ENCODE data around the gene CPT1B. TPM values are rescaled to one million over a fixed set of nuclear protein-coding genes. Genes with fewer than 3 reads are reported as not detected.

CPT1B gene
- total RNA-seq (3.6 and 7.1 TPM in 2 replicates), polyA plus RNA-seq (7.0 and 7.1 TPM in 2 replicates), polyA minus RNA-seq (5.2 and 5.3 TPM in 2 replicates), Bru-seq, nascent RNA (percentile 27 among the genes with signal in this experiment), BruChase-seq, experiment 1, labeled RNA remaining after a 6-hour chase (percentile 41 among the genes with signal in this experiment), BruChase-seq, experiment 2, labeled RNA remaining after a 2-hour chase (percentile 26 among the genes with signal in this experiment)
- polyA plus RNA-seq (2011; cell fraction: cytosol; rRNA removed) = 0.93 and 1.9 TPM in 2 replicates
- polyA plus RNA-seq (2011; cell fraction: nucleus; rRNA removed) = 45.1 and 59.0 TPM in 2 replicates
- 5.2 and 7.4 TPM in 2 replicates for polyA plus RNA-seq (2012)
- polyA minus RNA-seq (2011; cell fraction: cytosol; rRNA and poly(A)+ RNA removed) = 2.4 TPM
- polyA minus RNA-seq (2011; cell fraction: nucleus; rRNA and poly(A)+ RNA removed) = 6.6 and 7.4 TPM in 2 replicates
- long read RNA-seq = 0 reads

DNA sequence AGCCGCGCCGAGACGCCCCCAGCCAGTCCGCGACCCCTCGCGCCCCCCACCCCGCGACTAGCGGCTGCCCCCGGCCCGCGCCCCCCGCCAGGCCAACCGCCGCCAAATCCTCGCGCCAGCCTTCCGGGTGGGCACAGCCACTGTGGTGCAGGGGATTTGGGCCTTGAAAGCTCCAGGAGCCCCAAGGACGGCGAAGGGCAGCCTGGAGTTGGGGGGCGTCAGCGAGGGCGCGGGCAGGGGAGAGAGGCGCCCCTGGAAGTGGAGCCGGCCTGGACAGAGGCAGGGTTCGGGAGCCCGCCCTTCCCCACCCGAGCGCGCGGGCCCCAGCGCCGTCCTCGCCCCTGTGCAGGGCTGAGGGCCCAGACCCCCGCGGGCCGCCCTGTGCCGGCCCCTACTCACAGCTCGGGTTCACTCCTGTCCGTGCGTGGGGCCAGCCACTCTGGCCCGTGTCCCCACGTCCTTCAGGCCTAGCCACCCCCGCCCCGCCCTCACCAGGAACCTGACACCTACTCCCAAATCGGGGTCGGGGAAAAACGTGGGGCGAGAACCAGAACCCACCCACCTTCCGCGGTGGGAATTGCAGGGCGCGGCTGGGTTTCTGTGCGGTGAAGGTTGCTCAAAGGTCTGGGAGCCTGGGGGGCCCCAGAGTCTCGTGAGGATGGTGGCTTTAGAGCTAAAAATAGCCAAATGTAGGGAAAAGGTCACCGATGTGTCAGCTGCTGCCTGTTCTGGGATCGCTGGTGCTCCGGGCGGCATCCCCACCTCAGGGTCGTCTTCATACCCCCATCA is at the start of gene CPT1B:
TSS of gene CPT1B (minus strand) at position 441 of the 789 bp plus-strand sequence. CDS start 512 bp downstream, outside the sequence.
- ChIA-PET CTCF (interaction anchor here (0.8 to 5.2 kb wide), 4 partner anchors 12 to 63 kb away, joined by 3 to 91 read pairs (median 4); partner anchors contain the start of gene SYCE3), POLR2A (no interaction called here)
- no TSS peak for BruUV-seq (replicated peaks)
- intact Hi-C loops (cut with micrococcal nuclease) = loop anchor here (5.0 kb wide), 1 partner anchor 94 kb away; the partner anchor contains the start of gene SHANK3
- no peak within 1 kb of the TSS for H3K9ac ChIP-seq (replicated peaks; ENCODE audit: extremely low read depth, insufficient read depth, low read length)
- TF ChIP-seq POLR2A (IDR thresholded peaks at IDR 0.05; ENCODE audit: low read depth, low read length) (no peak), EZH2 (IDR thresholded peaks at IDR 0.05; ENCODE audit: borderline replicate concordance, low read depth, low read length, severe bottlenecking) (peak; percentile 40)
- no peak within 1 kb of the TSS for H3K4me2 ChIP-seq (ENCODE audit: insufficient read depth, low read length)
- H3K27me3 ChIP-seq (ENCODE audit: control insufficient read depth in 2 of 2, insufficient read depth in 2 of 2, low read length in 2 of 2) = no peaks in the 10 kb centered on the region
- no peaks in the 10 kb centered on the region for H3K9me3 ChIP-seq (replicated peaks; ENCODE audit: control insufficient read depth, insufficient read depth, low read length)
- no peak within 1 kb of the TSS for H3K27ac ChIP-seq (ENCODE audit: insufficient read depth, low read depth, low read length)
- no peak for DNase-seq (ENCODE audit: low read depth, low spot score)
- no peaks in the 10 kb centered on the region for H3K9me1 ChIP-seq (replicated peaks; ENCODE audit: control insufficient read depth, extremely low read depth, insufficient read depth, low read length)
- no peak within 1 kb of the TSS for H3K4me3 ChIP-seq (replicated peaks in 1 of 3; ENCODE audit: insufficient read depth in 1 of 3, low read depth in 1 of 3, low read length in 3 of 3)
- dilution Hi-C loops (cut with MboI; ENCODE audit: extremely low pct_ligation_motif_present, low sequenced_read_pairs) = no loop called here
- peaks cover 0 to 7% of the 10 kb centered on the region in 2 experiments for H3K36me3 ChIP-seq (ENCODE audit: control insufficient read depth in 2 of 2, extremely low read depth in 1 of 2, insufficient read depth in 2 of 2, low read length in 2 of 2)
- no peak for FAIRE-seq
- H2AFZ ChIP-seq (ENCODE audit: low read depth, low read length) = no peak within 1 kb of the TSS
- peaks cover 8% of the 10 kb centered on the region for H3K79me2 ChIP-seq (ENCODE audit: control insufficient read depth, insufficient read depth, low read length)
- peaks cover 7% of the 10 kb centered on the region for H3K4me1 ChIP-seq (ENCODE audit: control insufficient read depth, extremely low read depth, insufficient read depth, low read length)
- H4K20me1 ChIP-seq (replicated peaks; ENCODE audit: control insufficient read depth, extremely low read depth, insufficient read depth, low read length) = no peaks in the 10 kb centered on the region

DNA sequence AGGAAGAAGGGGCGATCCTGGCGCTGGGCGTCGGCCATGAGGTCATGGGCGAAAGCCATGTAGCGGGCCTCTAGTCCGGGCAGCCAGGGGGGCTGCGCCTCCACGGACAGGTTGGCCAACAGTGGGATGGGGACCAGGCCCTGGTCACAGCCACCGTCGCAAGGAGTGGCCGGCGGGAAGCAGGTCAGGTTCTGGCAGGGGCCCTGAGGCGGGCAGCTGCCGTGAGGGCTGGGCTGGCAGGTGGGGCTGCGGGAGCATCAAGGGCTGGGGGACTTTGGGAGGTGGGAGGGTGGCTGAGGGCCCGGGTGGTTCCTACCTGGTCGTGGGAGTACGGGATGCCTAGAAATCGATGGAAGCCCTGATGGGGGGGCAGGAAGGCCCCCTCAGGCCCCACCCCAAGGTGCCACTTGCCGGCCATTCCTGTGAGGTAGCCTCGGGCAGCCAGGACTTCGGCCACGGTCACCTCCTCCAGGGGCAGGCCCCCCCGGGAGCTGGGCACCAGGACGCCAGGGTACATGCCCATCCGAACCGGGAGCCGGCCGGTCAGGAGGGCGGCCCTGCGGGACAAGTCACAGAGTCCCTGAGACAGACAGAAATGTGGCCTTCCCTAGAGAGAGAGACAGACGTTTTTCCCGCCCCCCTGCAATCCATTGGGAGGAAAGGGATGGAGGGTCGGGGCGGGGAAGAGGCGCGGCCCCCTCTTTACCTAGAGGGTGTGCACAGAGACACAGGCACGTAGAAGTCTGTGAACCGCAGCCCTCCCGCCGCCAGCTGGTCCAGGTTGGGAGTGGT is 48.8 kb upstream of the CPT1B start:
- H2AFZ ChIP-seq (ENCODE audit: low read depth, low read length) = peak overlapping the region; percentile 84
- peak overlapping the region; percentile 60 for H3K4me2 ChIP-seq (ENCODE audit: insufficient read depth, low read length)
- H3K27me3 ChIP-seq (ENCODE audit: control insufficient read depth in 2 of 2, insufficient read depth in 2 of 2, low read length in 2 of 2) = no peaks in the 10 kb centered on the region
- intact Hi-C loops (cut with micrococcal nuclease) (no loop called here), dilution Hi-C loops (cut with MboI; ENCODE audit: extremely low pct_ligation_motif_present, low sequenced_read_pairs) (no loop called here)
- CTCF ChIA-PET = interaction anchor here (0.6 to 4.0 kb wide), 20 partner anchors 15 to 148 kb away, joined by 3 to 26 read pairs (median 4); partner anchors contain the start of genes SCO2 and SHANK3
- no peak for DNase-seq (ENCODE audit: low read depth, low spot score)
- H3K9me3 ChIP-seq (replicated peaks; ENCODE audit: control insufficient read depth, insufficient read depth, low read length) = no peaks in the 10 kb centered on the region
- no TSS peak for BruUV-seq (replicated peaks)
- H3K9ac ChIP-seq (replicated peaks; ENCODE audit: extremely low read depth, insufficient read depth, low read length) = no peak overlapping the region
- no peaks in the 10 kb centered on the region for H3K79me2 ChIP-seq (ENCODE audit: control insufficient read depth, insufficient read depth, low read length)
- H4K20me1 ChIP-seq (replicated peaks; ENCODE audit: control insufficient read depth, extremely low read depth, insufficient read depth, low read length) = no peaks in the 10 kb centered on the region
- H3K9me1 ChIP-seq (replicated peaks; ENCODE audit: control insufficient read depth, extremely low read depth, insufficient read depth, low read length) = no peaks in the 10 kb centered on the region
- H3K4me1 ChIP-seq (ENCODE audit: control insufficient read depth, extremely low read depth, insufficient read depth, low read length) = peaks cover 10% of the 10 kb centered on the region
- H3K27ac ChIP-seq (ENCODE audit: insufficient read depth, low read depth, low read length) = no peak overlapping the region
- TF ChIP-seq FOS (IDR thresholded peaks at IDR 0.05; ENCODE audit: borderline replicate concordance, insufficient read depth, low read length) (no peak), POLR2AphosphoS5 (IDR thresholded peaks at IDR 0.05; ENCODE audit: insufficient read depth, low read depth, low read length) (no peak), JUN (IDR thresholded peaks at IDR 0.05; ENCODE audit: borderline replicate concordance, insufficient read depth, insufficient read length, low read depth) (no peak), EZH2 (IDR thresholded peaks at IDR 0.05; ENCODE audit: borderline replicate concordance, low read depth, low read length, severe bottlenecking) (no peak), MYC (IDR thresholded peaks at IDR 0.05; ENCODE audit: low read depth, low read length) (no peak), POLR2A (IDR thresholded peaks at IDR 0.05; ENCODE audit: low read depth, low read length) (no peak), GATA2 (IDR thresholded peaks at IDR 0.05; ENCODE audit: insufficient read depth, insufficient read length, low read depth, low read length) (no peak), CTCF (IDR thresholded peaks at IDR 0.05; ENCODE audit: extremely low read depth in 1 of 2, insufficient read depth in 1 of 2, low read depth in 1 of 2, low read length in 2 of 2) (no peak)
- TF ChIP-seq, protein P1, sequence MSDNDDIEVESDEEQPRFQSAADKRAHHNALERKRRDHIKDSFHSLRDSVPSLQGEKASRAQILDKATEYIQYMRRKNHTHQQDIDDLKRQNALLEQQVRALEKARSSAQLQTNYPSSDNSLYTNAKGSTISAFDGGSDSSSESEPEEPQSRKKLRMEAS (IDR thresholded peaks at IDR 0.05; ENCODE audit: insufficient read depth, insufficient read length) = no peak
- H3K36me3 ChIP-seq (ENCODE audit: control insufficient read depth in 2 of 2, extremely low read depth in 1 of 2, insufficient read depth in 2 of 2, low read length in 2 of 2) = no peaks in the 10 kb centered on the region
- FAIRE-seq = no peak
- H3K4me3 ChIP-seq (replicated peaks in 1 of 3; ENCODE audit: insufficient read depth in 1 of 3, low read depth in 1 of 3, low read length in 3 of 3) = peak overlapping the region in 2 of 3 experiments; percentile 45 to 56
- POLR2A ChIA-PET = interaction anchor here (1.0 to 1.6 kb wide), 3 partner anchors 46 to 48 kb away, joined by 3 to 4 read pairs (median 4); partner anchors contain the start of gene SHANK3

Measured in endothelial cell of umbilical vein (primary cell).